ENCODE data around the gene PELI2.

Gene PELI2

GRCh38 chr14:56318393-56319115, 200.3 kb downstream of the PELI2 start:
- DNase-seq = no peak

- DNase-seq = no peak
Measured at GRCh38 chr14:56321861-56322260, 203.7 kb downstream of the PELI2 start.

GRCh38 chr14:56322531-56322930, 204.3 kb downstream of the PELI2 start:
- peak; percentile 59 for DNase-seq

- DNase-seq = no peak
Measured at GRCh38 chr14:56324454-56324853, 206.2 kb downstream of the PELI2 start.

- DNase-seq = no peak
Measured at GRCh38 chr14:56324856-56325699, 206.9 kb downstream of the PELI2 start.

GRCh38 chr14:56328021-56328420, 209.8 kb downstream of the PELI2 start:
- DNase-seq = no peak

- peak; percentile 59 for DNase-seq
Measured at GRCh38 chr14:56331592-56332216, 213.5 kb downstream of the PELI2 start.

GRCh38 chr14:56333359-56334292, 215.4 kb downstream of the PELI2 start:
- peak; percentile 70 for DNase-seq

GRCh38 chr14:56334458-56334857, 216.2 kb downstream of the PELI2 start:
- no peak for DNase-seq

GRCh38 chr14:56338674-56339073, 220.5 kb downstream of the PELI2 start:
- DNase-seq = no peak

- DNase-seq = peak; percentile 61
Measured at GRCh38 chr14:56339855-56340701, 221.9 kb downstream of the PELI2 start.

- no peak for DNase-seq
Measured at GRCh38 chr14:56340932-56341331, 222.7 kb downstream of the PELI2 start.

- no peak for DNase-seq
Measured at GRCh38 chr14:56341766-56342493, 223.7 kb downstream of the PELI2 start.

GRCh38 chr14:56342494-56342942, 224.3 kb downstream of the PELI2 start:
- DNase-seq = no peak

GRCh38 chr14:56349960-56350359, 231.7 kb downstream of the PELI2 start:
- no peak for DNase-seq

All from NCI-H510A (cell line).